ENCODE measurements around the gene PICALM. TPM values are rescaled to one million over a fixed set of nuclear protein-coding genes. Genes with fewer than 3 reads are reported as not detected.
A peak's percentile ranks its signal among the peaks of the same experiment; 100 is the strongest.

Gene PICALM
- total and polyA plus RNA-seq, 10 of the 15 experiments (the other 5 are each of a cell fraction or from before 2014, with no cell fraction given), result 4.3 to 150 (median 41.8) TPM

DNA sequence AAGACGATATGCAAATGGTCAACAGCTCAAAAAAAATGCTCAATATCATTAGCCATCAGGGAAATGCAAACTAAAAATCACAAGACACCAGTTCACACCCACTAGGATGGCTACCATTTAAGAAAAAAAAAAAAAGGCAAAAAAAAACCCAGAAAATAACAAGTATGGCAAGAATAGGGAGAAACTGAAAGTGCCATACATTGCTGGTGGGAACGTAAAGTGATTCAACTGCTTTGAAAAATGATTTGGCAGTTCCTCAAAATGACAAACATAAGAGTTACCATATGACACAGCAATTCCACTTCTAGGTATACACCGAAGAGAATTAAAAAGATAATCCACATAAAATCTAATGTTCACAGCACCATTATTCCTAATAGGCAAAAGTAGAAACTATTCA is 47.5 kb downstream of the PICALM start (continued):
- TF ChIP-seq, protein P1, sequence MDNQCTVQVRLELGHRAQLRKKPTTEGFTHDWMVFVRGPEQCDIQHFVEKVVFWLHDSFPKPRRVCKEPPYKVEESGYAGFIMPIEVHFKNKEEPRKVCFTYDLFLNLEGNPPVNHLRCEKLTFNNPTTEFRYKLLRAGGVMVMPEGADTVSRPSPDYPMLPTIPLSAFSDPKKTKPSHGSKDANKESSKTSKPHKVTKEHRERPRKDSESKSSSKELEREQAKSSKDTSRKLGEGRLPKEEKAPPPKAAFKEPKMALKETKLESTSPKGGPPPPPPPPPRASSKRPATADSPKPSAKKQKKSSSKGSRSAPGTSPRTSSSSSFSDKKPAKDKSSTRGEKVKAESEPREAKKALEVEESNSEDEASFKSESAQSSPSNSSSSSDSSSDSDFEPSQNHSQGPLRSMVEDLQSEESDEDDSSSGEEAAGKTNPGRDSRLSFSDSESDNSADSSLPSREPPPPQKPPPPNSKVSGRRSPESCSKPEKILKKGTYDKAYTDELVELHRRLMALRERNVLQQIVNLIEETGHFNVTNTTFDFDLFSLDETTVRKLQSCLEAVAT (IDR thresholded peaks at IDR 0.05), result peak; percentile 61
- TF ChIP-seq BACH1 (IDR thresholded peaks at IDR 0.05; ENCODE audit: borderline replicate concordance), result peak; percentile 95; the same call in 1 of the 2 replicates
- no peak for TF ChIP-seq NR2C2 (IDR thresholded peaks at IDR 0.05; ENCODE audit: borderline replicate concordance, control insufficient read depth, insufficient read length, low read depth)
- no peak for TF ChIP-seq CHD2 (IDR thresholded peaks at IDR 0.05; ENCODE audit: borderline replicate concordance, low read depth, low read length)
- TF ChIP-seq MTA2 (IDR thresholded peaks at IDR 0.05; ENCODE audit: low read depth), result peak; percentile 58; the same call in 1 of the 2 replicates
- peak in 1 of 2 experiments; percentile 43; a peak in 1 of 4 replicates for TF ChIP-seq EP300 (IDR thresholded peaks at IDR 0.05; ENCODE audit: borderline replicate concordance in 1 of 2, control insufficient read depth in 1 of 2, low read depth in 2 of 2, low read length in 2 of 2)
- peak; percentile 78 for TF ChIP-seq ATF7 (IDR thresholded peaks at IDR 0.05; ENCODE audit: low read depth)
- no peak for TF ChIP-seq GABPA (IDR thresholded peaks at IDR 0.05; ENCODE audit: low read depth)
- no peak for TF ChIP-seq SMARCA5 (IDR thresholded peaks at IDR 0.05)

DNA sequence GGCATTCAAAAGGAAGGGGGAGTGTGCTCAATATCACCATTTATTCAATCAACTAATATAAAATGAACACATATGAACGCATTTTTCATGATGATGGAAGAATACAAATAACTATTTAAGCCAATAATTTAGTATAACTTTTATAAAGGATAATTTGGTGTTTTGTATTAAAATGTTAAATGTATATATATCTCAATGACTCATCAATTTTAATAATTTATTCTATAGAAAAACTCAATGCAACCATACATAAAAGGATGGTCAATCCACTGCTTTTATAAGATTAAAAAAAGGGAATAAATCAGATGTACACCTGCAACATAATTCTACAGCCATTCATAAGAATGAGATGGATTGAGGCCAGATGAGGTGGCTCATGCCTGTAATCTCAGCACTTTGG is 50.6 kb downstream of the PICALM start:
- H3K36me3 ChIP-seq (ENCODE audit: control insufficient read depth in 2 of 2, insufficient read depth in 2 of 2, low read length in 1 of 2), result peaks cover 0 to 11% of the 10 kb centered on the region in 2 experiments; a peak in 1 of 4 replicates
- FAIRE-seq (no peak), ATAC-seq (no peak), DNase-seq (ENCODE audit: low read depth, low spot score) (no peak)
- in situ Hi-C loops (cut with MboI) (no loop called here), intact Hi-C loops (cut with micrococcal nuclease; ENCODE audit: unreplicated experiment) (no loop called here)
- no peak overlapping the region for H3K4me3 ChIP-seq
- H3K79me2 ChIP-seq (ENCODE audit: control insufficient read depth, insufficient read depth, low read length), result peaks cover 6% of the 10 kb centered on the region
- CTCF ChIA-PET, result interaction anchor here (1.6 to 2.6 kb wide), 2 partner anchors 10 to 23 kb away, joined by 4 to 11 read pairs; no protein-coding TSS in a partner anchor
- H3K9me3 ChIP-seq (replicated peaks; ENCODE audit: control insufficient read depth, insufficient read depth, low read length), result no peaks in the 10 kb centered on the region
- H2AFZ ChIP-seq (ENCODE audit: control insufficient read depth, low read depth, low read length), result no peak overlapping the region
- 100% methylated on average over 1 of the region's 1 CpG for WGBS (ENCODE audit: insufficient coverage, insufficient replicate concordance, low lambda C conversion rate, missing lambda C conversion rate)
- no TSS peak for BruUV-seq (replicated peaks)
- POLR2A ChIA-PET, result interaction anchor here (0.6 to 1.0 kb wide), 2 partner anchors 13 to 122 kb away, joined by 3 read pairs; no protein-coding TSS in a partner anchor
- RAD21 ChIA-PET (ENCODE audit: unreplicated experiment), result no interaction called here
- H4K20me1 ChIP-seq (ENCODE audit: control insufficient read depth, insufficient read depth), result no peaks in the 10 kb centered on the region
- no peak overlapping the region for H3K9ac ChIP-seq (ENCODE audit: control insufficient read depth, insufficient read depth, low read length)
- H3K4me1 ChIP-seq (ENCODE audit: control insufficient read depth, insufficient read depth, low read length), result peaks cover 3% of the 10 kb centered on the region; the same call in 1 of the 2 replicates
- H3K27ac ChIP-seq (ENCODE audit: control insufficient read depth, insufficient read depth), result no peak overlapping the region
- no peaks in the 10 kb centered on the region for H3K27me3 ChIP-seq (replicated peaks in 1 of 2; ENCODE audit: control insufficient read depth in 2 of 2, insufficient read depth in 2 of 2, low read length in 1 of 2)
- H3K4me2 ChIP-seq (ENCODE audit: control insufficient read depth, insufficient read depth), result no peak overlapping the region
- SMC1A ChIA-PET (ENCODE audit: uncharacterized antibody, unreplicated experiment), result interaction anchor here (0.8 to 1.7 kb wide), 4 partner anchors 13 to 267 kb away, joined by 3 to 8 read pairs (median 3); no protein-coding TSS in a partner anchor
- TF ChIP-seq, protein P2, sequence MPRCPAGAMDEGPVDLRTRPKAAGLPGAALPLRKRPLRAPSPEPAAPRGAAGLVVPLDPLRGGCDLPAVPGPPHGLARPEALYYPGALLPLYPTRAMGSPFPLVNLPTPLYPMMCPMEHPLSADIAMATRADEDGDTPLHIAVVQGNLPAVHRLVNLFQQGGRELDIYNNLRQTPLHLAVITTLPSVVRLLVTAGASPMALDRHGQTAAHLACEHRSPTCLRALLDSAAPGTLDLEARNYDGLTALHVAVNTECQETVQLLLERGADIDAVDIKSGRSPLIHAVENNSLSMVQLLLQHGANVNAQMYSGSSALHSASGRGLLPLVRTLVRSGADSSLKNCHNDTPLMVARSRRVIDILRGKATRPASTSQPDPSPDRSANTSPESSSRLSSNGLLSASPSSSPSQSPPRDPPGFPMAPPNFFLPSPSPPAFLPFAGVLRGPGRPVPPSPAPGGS (IDR thresholded peaks at IDR 0.05; ENCODE audit: borderline replicate concordance, insufficient read depth, low read depth, low read length, poor library complexity, severe bottlenecking), result no peak
- TF ChIP-seq, protein P3, sequence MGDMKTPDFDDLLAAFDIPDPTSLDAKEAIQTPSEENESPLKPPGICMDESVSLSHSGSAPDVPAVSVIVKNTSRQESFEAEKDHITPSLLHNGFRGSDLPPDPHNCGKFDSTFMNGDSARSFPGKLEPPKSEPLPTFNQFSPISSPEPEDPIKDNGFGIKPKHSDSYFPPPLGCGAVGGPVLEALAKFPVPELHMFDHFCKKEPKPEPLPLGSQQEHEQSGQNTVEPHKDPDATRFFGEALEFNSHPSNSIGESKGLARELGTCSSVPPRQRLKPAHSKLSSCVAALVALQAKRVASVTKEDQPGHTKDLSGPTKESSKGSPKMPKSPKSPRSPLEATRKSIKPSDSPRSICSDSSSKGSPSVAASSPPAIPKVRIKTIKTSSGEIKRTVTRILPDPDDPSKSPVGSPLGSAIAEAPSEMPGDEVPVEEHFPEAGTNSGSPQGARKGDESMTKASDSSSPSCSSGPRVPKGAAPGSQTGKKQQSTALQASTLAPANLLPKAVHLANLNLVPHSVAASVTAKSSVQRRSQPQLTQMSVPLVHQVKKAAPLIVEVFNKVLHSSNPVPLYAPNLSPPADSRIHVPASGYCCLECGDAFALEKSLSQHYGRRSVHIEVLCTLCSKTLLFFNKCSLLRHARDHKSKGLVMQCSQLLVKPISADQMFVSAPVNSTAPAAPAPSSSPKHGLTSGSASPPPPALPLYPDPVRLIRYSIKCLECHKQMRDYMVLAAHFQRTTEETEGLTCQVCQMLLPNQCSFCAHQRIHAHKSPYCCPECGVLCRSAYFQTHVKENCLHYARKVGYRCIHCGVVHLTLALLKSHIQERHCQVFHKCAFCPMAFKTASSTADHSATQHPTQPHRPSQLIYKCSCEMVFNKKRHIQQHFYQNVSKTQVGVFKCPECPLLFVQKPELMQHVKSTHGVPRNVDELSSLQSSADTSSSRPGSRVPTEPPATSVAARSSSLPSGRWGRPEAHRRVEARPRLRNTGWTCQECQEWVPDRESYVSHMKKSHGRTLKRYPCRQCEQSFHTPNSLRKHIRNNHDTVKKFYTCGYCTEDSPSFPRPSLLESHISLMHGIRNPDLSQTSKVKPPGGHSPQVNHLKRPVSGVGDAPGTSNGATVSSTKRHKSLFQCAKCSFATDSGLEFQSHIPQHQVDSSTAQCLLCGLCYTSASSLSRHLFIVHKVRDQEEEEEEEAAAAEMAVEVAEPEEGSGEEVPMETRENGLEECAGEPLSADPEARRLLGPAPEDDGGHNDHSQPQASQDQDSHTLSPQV (IDR thresholded peaks at IDR 0.05), result no peak
- TF ChIP-seq DPF2 (IDR thresholded peaks at IDR 0.05) (no peak), NFXL1 (IDR thresholded peaks at IDR 0.05; ENCODE audit: borderline replicate concordance) (no peak), FOS (IDR thresholded peaks at IDR 0.05; ENCODE audit: borderline replicate concordance, extremely low read depth, insufficient read length) (no peak)

Data from GM12878 (cell line).